Spleen (tissue), 11 donors: ENCODE data around the gene NUDT5. TPM values are rescaled to one million over a fixed set of nuclear protein-coding genes. Genes with fewer than 3 reads are reported as not detected.

Experiments
- DNase-seq: peaks from one replicate; pipeline ENCODE4 v3.0.0-alpha.2; 2020
- H3K27ac ChIP-seq, 8 donors: fragments of 200-600 bp; sonication (generic) in 7 of 8; 1 replicate in 4 of 8; 2 replicates in 4 of 8; pipeline versions ENCODE4 v1.5.0 to v1.8.0; 2016 to 2021; ENCODE audit warnings: inconsistent platforms in 4 of 8, mild to moderate bottlenecking in 4 of 8, moderate library complexity in 1 of 8
- H3K27me3 ChIP-seq, 7 donors: fragments of 200-600 bp; sonication (generic) in 6 of 7; replicated peaks in 1 of 7; 1 replicate in 4 of 7; 2 replicates in 3 of 7; pipeline versions ENCODE4 v1.5.0 to v1.8.0; 2016 to 2021; ENCODE audit warnings: inconsistent platforms in 3 of 7, mild to moderate bottlenecking in 1 of 7
- H3K36me3 ChIP-seq, 6 donors: fragments of 200-600 bp; sonication (generic) in 5 of 6; 1 replicate in 4 of 6; 2 replicates in 2 of 6; pipeline versions ENCODE4 v1.5.0 to v1.8.0; 2016 to 2021; ENCODE audit warnings: inconsistent platforms in 2 of 6
- H3K4me1 ChIP-seq, 6 donors: fragments of 200-600 bp; sonication (generic) in 5 of 6; 1 replicate in 3 of 6; 2 replicates in 3 of 6; pipeline versions ENCODE4 v1.5.0 to v1.8.0; 2016 to 2021; ENCODE audit warnings: inconsistent platforms in 3 of 6
- H3K4me3 ChIP-seq, 8 donors: fragments of 200-600 bp; sonication (generic) in 7 of 8; 1 replicate in 4 of 8; 2 replicates in 4 of 8; pipeline versions ENCODE4 v1.5.0 to v1.8.0; 2016 to 2021; ENCODE audit warnings: inconsistent platforms in 4 of 8, mild to moderate bottlenecking in 4 of 8, moderate library complexity in 2 of 8
- H3K9me3 ChIP-seq, 8 donors: fragments of 200-600 bp; sonication (generic) in 7 of 8; 1 replicate in 4 of 8; 2 replicates in 4 of 8; pipeline versions ENCODE4 v1.5.0 to v1.8.0; 2016 to 2021; ENCODE audit warnings: inconsistent platforms in 4 of 8
- CTCF ChIP-seq, 11 experiments: fragments of 200-600 bp in 7 of 11; fragments of 450-650 bp in 4 of 11; sonication (generic) in 4 of 11; IDR thresholded peaks in 8 of 11; conservative IDR thresholded peaks in 3 of 11; 1 replicate in 7 of 11; 2 replicates in 4 of 11; pipeline versions ENCODE4 v1.4.0 to v1.8.0; 2016 to 2021; ENCODE audit warnings: antibody characterized with exemption in 11 of 11, inconsistent platforms in 4 of 11, mild to moderate bottlenecking in 1 of 11
- POLR2A ChIP-seq, 3 donors: fragments of 450-650 bp; IDR thresholded peaks; one replicate each; pipeline ENCODE4 v1.5.1; 2017; ENCODE audit warnings: antibody characterized with exemption in 3 of 3, mild to moderate bottlenecking in 1 of 3
- POLR2AphosphoS5 ChIP-seq, 3 donors: sonication (generic); formaldehyde crosslinking; IDR thresholded peaks; one replicate each; pipeline ENCODE4 v1.5.1; 2017; ENCODE audit warnings: antibody characterized with exemption in 3 of 3
- WGBS, 5 donors: extraction: QIAGEN DNeasy Blood & Tissue Kit in 3 of 5; methylation state at CpG; one replicate each; pipeline versions ENCODE4 v1.1.5 to v1.1.7; 2013 to 2018; 5-methylcytosine and 5-hydroxymethylcytosine counted together
- intact Hi-C: fragments of 100-400 bp; cut with DNase I; formaldehyde crosslinking; loops from one replicate; pipeline ENCODE4 v1.15.0; 2023; ENCODE audit warnings: low total_unique reads
- polyA plus RNA-seq, 3 donors: library from polyadenylated mRNA; stranded (reverse); fragments of 200-250 nt; gene quantifications; one replicate each; pipeline ENCODE4 v1.2.1, GENCODE V29; 2013
- total RNA-seq, 7 donors: library from RNA; depleted of rRNA in 3 of 7; stranded (reverse); fragments of >200 nt in 3 of 7; fragmentation: NEBNext Ultra II Directional in 4 of 7; extraction: Animal tissue kit (Norgen Biotek cat#: 25700) in 4 of 7; gene quantifications; one replicate each; pipeline versions ENCODE4 v1.1.0 to v1.2.1, GENCODE V29; 2016 to 2021
- donor health status: healthy with polysubstance abuse.
- donor health status: DM: no; HTN: no; CAD: no; lungs with moderate emphysema.
- donor health status: DM: no; HTN: no; CAD: no.
- donor health status: Bipolar disorder and iron deficiency.
- donor health status: healthy.
- donor health status: DM: no; HTN: no; CAD: no.
- donor health status: DM: yes; HTN: yes; CAD: no.

Gene NUDT5
- total and polyA plus RNA-seq, 10 donors: 32.5 to 63.4 (median 41.4) TPM

DNA sequence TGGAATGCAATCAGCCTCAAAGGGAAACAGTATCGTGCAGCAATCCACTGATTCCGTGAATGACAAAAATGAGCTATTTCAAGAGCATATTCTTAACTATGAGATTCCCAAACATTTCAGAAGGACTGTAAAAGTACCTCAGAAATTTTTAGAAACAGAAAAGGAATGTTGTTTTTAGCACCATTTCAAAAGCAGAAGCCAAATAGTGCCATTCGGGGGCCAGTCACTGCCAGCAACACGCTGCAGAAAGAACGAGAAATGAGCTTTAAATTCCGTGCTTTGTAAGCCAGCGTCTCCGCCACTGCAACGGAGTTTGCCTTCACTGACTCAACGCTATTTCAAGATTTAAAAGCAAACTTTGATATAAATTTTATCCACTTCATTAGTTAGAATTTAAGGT, 6.3 kb downstream of the NUDT5 start:
- no peak for TF ChIP-seq CTCF (IDR thresholded peaks at IDR 0.05 in 8 of 11, conservative IDR thresholded peaks at IDR 0.05 in 3 of 11)
- TF ChIP-seq POLR2A (IDR thresholded peaks at IDR 0.05): no peak
- no peak for TF ChIP-seq POLR2AphosphoS5 (IDR thresholded peaks at IDR 0.05)
- peaks cover 0 to 63% (median 18%) of the 10 kb centered on the region in 6 donors for H3K36me3 ChIP-seq
- 94 to 98% (median 96%) methylated on average over 10 of the region's 10 CpGs for WGBS, 5 donors
- no peak for DNase-seq
- no peaks in the 10 kb centered on the region for H3K9me3 ChIP-seq
- H3K27me3 ChIP-seq: no peaks in the 10 kb centered on the region
- H3K27ac ChIP-seq: no peak overlapping the region
- H3K4me1 ChIP-seq: peaks cover 5 to 47% (median 26%) of the 10 kb centered on the region in 6 donors
- no peak overlapping the region for H3K4me3 ChIP-seq
- intact Hi-C loops: loop anchor here (10.0 kb wide), 1 partner anchor 65 kb away; the partner anchor contains the start of gene SEC61A2

DNA sequence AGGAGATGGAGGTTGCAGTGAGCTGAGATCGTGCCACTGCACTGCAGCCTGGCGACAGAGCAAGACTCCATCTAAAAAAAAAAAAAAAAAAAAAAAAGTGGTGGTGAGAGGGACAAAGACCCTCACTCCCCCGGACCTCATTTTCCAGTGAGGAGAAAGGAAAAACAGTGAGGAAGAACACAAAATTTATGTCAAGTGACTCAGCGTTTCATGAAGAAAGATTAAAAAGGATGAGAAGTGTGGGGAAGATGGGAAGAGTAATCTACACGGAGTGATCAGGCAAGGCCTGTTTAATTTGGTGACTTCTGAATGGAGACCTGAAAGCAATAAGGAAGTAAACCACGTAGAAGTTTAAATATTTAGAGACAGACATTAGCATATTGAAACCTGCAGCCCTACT, 7.0 kb downstream of the NUDT5 start:
- 81 to 90% (median 87%) methylated on average over 6 of the region's 6 CpGs for WGBS, 5 donors
- H3K4me1 ChIP-seq: peaks cover 5 to 40% (median 18%) of the 10 kb centered on the region in 6 donors
- TF ChIP-seq POLR2A (IDR thresholded peaks at IDR 0.05) (no peak), CTCF (IDR thresholded peaks at IDR 0.05 in 8 of 11, conservative IDR thresholded peaks at IDR 0.05 in 3 of 11) (no peak), POLR2AphosphoS5 (IDR thresholded peaks at IDR 0.05) (no peak)
- no peaks in the 10 kb centered on the region for H3K27me3 ChIP-seq
- H3K27ac ChIP-seq: no peak overlapping the region
- H3K9me3 ChIP-seq: no peaks in the 10 kb centered on the region
- peaks cover 0 to 70% (median 21%) of the 10 kb centered on the region in 6 donors for H3K36me3 ChIP-seq
- no peak for DNase-seq
- intact Hi-C loops: loop anchor here (10.0 kb wide), 1 partner anchor 64 kb away; the partner anchor contains the start of gene SEC61A2
- H3K4me3 ChIP-seq: no peak overlapping the region

DNA sequence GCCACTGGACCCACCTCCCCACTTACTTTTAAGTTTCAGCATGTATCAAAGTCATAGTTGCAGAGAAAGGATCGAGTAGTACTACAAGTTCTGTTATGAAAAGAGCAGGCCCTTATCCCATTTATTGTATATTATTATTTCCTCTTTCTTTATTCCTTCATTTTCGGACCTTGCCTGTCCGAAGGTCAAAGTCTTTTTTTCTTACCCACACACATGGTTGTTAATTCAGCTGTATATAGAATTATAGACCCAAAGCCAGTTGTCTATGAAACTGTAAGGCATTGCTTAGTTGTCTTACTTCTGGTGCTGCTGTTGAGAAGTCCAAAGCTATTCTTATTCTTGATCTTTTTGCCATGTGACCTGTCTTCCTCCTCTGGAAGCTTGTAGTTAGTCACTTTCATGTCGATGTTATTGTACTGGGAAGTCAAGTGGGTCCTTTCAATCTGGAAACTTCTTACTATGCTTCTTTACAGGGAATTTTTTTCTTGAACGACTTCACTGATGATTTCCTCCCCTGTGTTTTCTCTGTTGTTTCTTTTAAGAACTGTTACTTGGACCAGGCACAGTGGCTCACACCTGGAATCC, 8.3 kb downstream of the NUDT5 start:
- peaks cover 0 to 27% (median 11%) of the 10 kb centered on the region in 6 donors for H3K4me1 ChIP-seq
- no peaks in the 10 kb centered on the region for H3K27me3 ChIP-seq
- no peak overlapping the region for H3K27ac ChIP-seq
- intact Hi-C loops: loop anchor here (10.0 kb wide), 1 partner anchor 63 kb away; the partner anchor contains the start of gene SEC61A2
- peaks cover 0 to 76% (median 25%) of the 10 kb centered on the region in 6 donors for H3K36me3 ChIP-seq
- TF ChIP-seq POLR2AphosphoS5 (IDR thresholded peaks at IDR 0.05) (no peak), POLR2A (IDR thresholded peaks at IDR 0.05) (no peak)
- DNase-seq: no peak
- 78 to 90% (median 86%) methylated on average over 5 of the region's 5 CpGs for WGBS, 5 donors
- H3K9me3 ChIP-seq: no peaks in the 10 kb centered on the region
- no peak overlapping the region for H3K4me3 ChIP-seq

GRCh38 chr10:12186323-12186722, 9.4 kb downstream of the NUDT5 start:
- no peak overlapping the region for H3K4me3 ChIP-seq
- WGBS, 5 donors: 55 to 78% (median 66%) methylated on average over 8 of the region's 8 CpGs
- no peak overlapping the region for H3K27ac ChIP-seq
- no peaks in the 10 kb centered on the region for H3K27me3 ChIP-seq
- TF ChIP-seq POLR2A (IDR thresholded peaks at IDR 0.05): no peak
- TF ChIP-seq CTCF (IDR thresholded peaks at IDR 0.05 in 8 of 11, conservative IDR thresholded peaks at IDR 0.05 in 3 of 11): no peak
- TF ChIP-seq POLR2AphosphoS5 (IDR thresholded peaks at IDR 0.05): no peak
- peaks cover 0 to 81% (median 25%) of the 10 kb centered on the region in 6 donors for H3K36me3 ChIP-seq
- peaks cover 0 to 26% (median 7%) of the 10 kb centered on the region in 6 donors for H3K4me1 ChIP-seq
- no peaks in the 10 kb centered on the region for H3K9me3 ChIP-seq
- no peak for DNase-seq
- intact Hi-C loops: loop anchor here (10.0 kb wide), 1 partner anchor 62 kb away; the partner anchor contains the start of gene SEC61A2
